Sigmoid colon (tissue), 4 donors: Measurements from ENCODE around the gene SLC35B1.

Experiments used
- CTCF ChIP-seq, 4 experiments: fragments of 450-650 bp in 3 of 4; fragments of 200-600 bp in 1 of 4; IDR thresholded peaks; one replicate each; pipeline ENCODE4 v1.5.1; 2016 to 2019; ENCODE audit warnings: antibody characterized with exemption in 4 of 4, mild to moderate bottlenecking in 3 of 4, moderate library complexity in 2 of 4
- EP300 ChIP-seq, 4 donors: sonication (generic); formaldehyde crosslinking; IDR thresholded peaks; one replicate each; pipeline ENCODE4 v1.6.1; 2017; ENCODE audit warnings: antibody characterized with exemption in 4 of 4
- POLR2A ChIP-seq, 2 donors: fragments of 450-650 bp; IDR thresholded peaks; one replicate each; pipeline ENCODE4 v1.6.1; 2016; ENCODE audit warnings: antibody characterized with exemption in 2 of 2, mild to moderate bottlenecking in 2 of 2, moderate library complexity in 2 of 2
- POLR2AphosphoS5 ChIP-seq, 4 donors: sonication (generic); formaldehyde crosslinking; IDR thresholded peaks; one replicate each; pipeline ENCODE4 v1.6.1; 2017; ENCODE audit warnings: antibody characterized with exemption in 4 of 4

GRCh38 chr17:49725452-49726130 is 17.8 kb upstream of the SLC35B1 start:
- TF ChIP-seq CTCF (IDR thresholded peaks at IDR 0.05) (no peak), POLR2AphosphoS5 (IDR thresholded peaks at IDR 0.05) (no peak), POLR2A (IDR thresholded peaks at IDR 0.05) (no peak), EP300 (IDR thresholded peaks at IDR 0.05) (no peak)
